Vagina (tissue), 2 donors: ENCODE data around the gene EVL.
"Not testable (repeated sequence)": the region's sequence is repeated elsewhere in the genome, so short reads cannot be mapped to it uniquely, and the experiment has no call there.

ENCODE experiments used
- POLR2A ChIP-seq, 2 donors: fragments of 450-650 bp; IDR thresholded peaks; one replicate each; pipeline ENCODE4 v1.6.1; 2017; ENCODE audit warnings: antibody characterized with exemption in 2 of 2, mild to moderate bottlenecking in 2 of 2, moderate library complexity in 2 of 2
- POLR2AphosphoS5 ChIP-seq, 2 donors: sonication (generic); formaldehyde crosslinking; IDR thresholded peaks; one replicate each; pipeline ENCODE4 v1.9.0; 2017; ENCODE audit warnings: antibody characterized with exemption in 2 of 2, mild to moderate bottlenecking in 2 of 2, low read depth in 1 of 2; ENCODE audit not compliant: insufficient read depth in 1 of 2
- TF ChIP-seq, protein P1 (sequence below), 3 experiments: fragments of 450-650 bp in 2 of 3; fragments of 200-600 bp in 1 of 3; sonication (generic) in 1 of 3; IDR thresholded peaks; one replicate each; pipeline ENCODE4 v1.5.1; 2017 to 2019; ENCODE audit warnings: antibody characterized with exemption in 3 of 3, mild to moderate bottlenecking in 2 of 3, moderate library complexity in 2 of 3

- TF ChIP-seq, protein P1, sequence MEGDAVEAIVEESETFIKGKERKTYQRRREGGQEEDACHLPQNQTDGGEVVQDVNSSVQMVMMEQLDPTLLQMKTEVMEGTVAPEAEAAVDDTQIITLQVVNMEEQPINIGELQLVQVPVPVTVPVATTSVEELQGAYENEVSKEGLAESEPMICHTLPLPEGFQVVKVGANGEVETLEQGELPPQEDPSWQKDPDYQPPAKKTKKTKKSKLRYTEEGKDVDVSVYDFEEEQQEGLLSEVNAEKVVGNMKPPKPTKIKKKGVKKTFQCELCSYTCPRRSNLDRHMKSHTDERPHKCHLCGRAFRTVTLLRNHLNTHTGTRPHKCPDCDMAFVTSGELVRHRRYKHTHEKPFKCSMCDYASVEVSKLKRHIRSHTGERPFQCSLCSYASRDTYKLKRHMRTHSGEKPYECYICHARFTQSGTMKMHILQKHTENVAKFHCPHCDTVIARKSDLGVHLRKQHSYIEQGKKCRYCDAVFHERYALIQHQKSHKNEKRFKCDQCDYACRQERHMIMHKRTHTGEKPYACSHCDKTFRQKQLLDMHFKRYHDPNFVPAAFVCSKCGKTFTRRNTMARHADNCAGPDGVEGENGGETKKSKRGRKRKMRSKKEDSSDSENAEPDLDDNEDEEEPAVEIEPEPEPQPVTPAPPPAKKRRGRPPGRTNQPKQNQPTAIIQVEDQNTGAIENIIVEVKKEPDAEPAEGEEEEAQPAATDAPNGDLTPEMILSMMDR (IDR thresholded peaks at IDR 0.05): not testable (repeated sequence)
- TF ChIP-seq POLR2AphosphoS5 (IDR thresholded peaks at IDR 0.05; ENCODE audit: insufficient read depth in 1 of 2, low read depth in 1 of 2); POLR2A (IDR thresholded peaks at IDR 0.05): not testable (repeated sequence)
Measured at GRCh38 chr14:100181876-100182551, 116.8 kb downstream of the EVL start.
